Head of caudate nucleus (tissue), 42 donors: Measurements from ENCODE around the gene ADAMTS1.
A peak's percentile ranks its signal among the peaks of the same experiment; 100 is the strongest.
"Not testable (repeated sequence)": the region's sequence is repeated elsewhere in the genome, so short reads cannot be mapped to it uniquely, and the experiment has no call there.

Experiments
- DNase-seq, 42 donors: peaks; one replicate each; pipeline versions ENCODE4 v3.0.0 to v3.0.0-alpha.2; 2020 to 2021; ENCODE audit warnings: mixed read lengths in 7 of 42
- intact Hi-C: fragments of 100-400 bp; cut with DNase I; formaldehyde crosslinking; loops from one replicate; pipeline ENCODE4 v1.15.0; 2022

ADAMTS1 gene

GRCh38 chr21:26845066-26845758 is at the start of gene ADAMTS1:
Gene ADAMTS1 (minus strand): TSS chr21:26845409. CDS start chr21:26844954, 455 bp downstream.
- DNase-seq, result peak; percentile 89 to 98 (median 94)
- intact Hi-C loops, result loop anchor here (5.0 to 10.0 kb wide), 2 partner anchors 1492 to 1900 kb away; no protein-coding TSS in a partner anchor

- intact Hi-C loops, result no loop called here
- no peak for DNase-seq
Measured at GRCh38 chr21:26892151-26892550, 46.9 kb upstream of the ADAMTS1 start.

GRCh38 chr21:26888931-26889330 is 43.7 kb upstream of the ADAMTS1 start:
- no peak for DNase-seq

GRCh38 chr21:26888256-26888655 is 43.0 kb upstream of the ADAMTS1 start:
- intact Hi-C loops, result no loop called here
- no peak for DNase-seq

More at GRCh38 chr21:26888931-26889330, 43.7 kb upstream of the ADAMTS1 start:
- intact Hi-C loops, result no loop called here

GRCh38 chr21:26887251-26887650 is 42.0 kb upstream of the ADAMTS1 start:
- intact Hi-C loops, result no loop called here

GRCh38 chr21:26884436-26884835 is 39.2 kb upstream of the ADAMTS1 start:
- intact Hi-C loops, result no loop called here
- DNase-seq, result no peak

More at GRCh38 chr21:26887251-26887650, 42.0 kb upstream of the ADAMTS1 start:
- no peak for DNase-seq

- intact Hi-C loops, result no loop called here
- no peak for DNase-seq
Measured at GRCh38 chr21:26883768-26884167, 38.6 kb upstream of the ADAMTS1 start.

GRCh38 chr21:26881504-26882228 is 36.5 kb upstream of the ADAMTS1 start:
- intact Hi-C loops, result no loop called here
- no peak for DNase-seq

GRCh38 chr21:26877018-26877417 is 31.8 kb upstream of the ADAMTS1 start:
- no peak for DNase-seq
- intact Hi-C loops, result no loop called here

- no peak for DNase-seq
- intact Hi-C loops, result no loop called here
Measured at GRCh38 chr21:26874347-26874746, 29.1 kb upstream of the ADAMTS1 start.

GRCh38 chr21:26865857-26866256 is 20.6 kb upstream of the ADAMTS1 start:
- intact Hi-C loops, result no loop called here
- no peak for DNase-seq

GRCh38 chr21:26856871-26857350 is 11.7 kb upstream of the ADAMTS1 start:
- DNase-seq, intact Hi-C loops: not testable (repeated sequence)

GRCh38 chr21:26854695-26855094 is 9.5 kb upstream of the ADAMTS1 start:
- not testable (repeated sequence) for DNase-seq
- intact Hi-C loops, result loop anchor here (5.0 kb wide), 3 partner anchors 713 to 1198 kb away; no protein-coding TSS in a partner anchor

GRCh38 chr21:26852423-26852822 is 7.2 kb upstream of the ADAMTS1 start:
- intact Hi-C loops, result loop anchor here (5.0 kb wide), 3 partner anchors 715 to 1200 kb away; no protein-coding TSS in a partner anchor
- no peak for DNase-seq

GRCh38 chr21:26851109-26851944 is 6.1 kb upstream of the ADAMTS1 start:
- DNase-seq, result peak in 13 of 42 donors; percentile 16 to 59 (median 35)
- intact Hi-C loops, result loop anchor here (5.0 kb wide), 3 partner anchors 716 to 1201 kb away; no protein-coding TSS in a partner anchor

GRCh38 chr21:26850116-26850643 is 5.0 kb upstream of the ADAMTS1 start:
- intact Hi-C loops, result loop anchor here (5.0 kb wide), 3 partner anchors 717 to 1202 kb away; no protein-coding TSS in a partner anchor
- DNase-seq, result no peak

GRCh38 chr21:26849428-26850115 is 4.4 kb upstream of the ADAMTS1 start:
- intact Hi-C loops, result loop anchor here (5.0 to 10.0 kb wide), 5 partner anchors 718 to 1895 kb away; no protein-coding TSS in a partner anchor
- peak in 8 of 42 donors; percentile 34 to 71 (median 54) for DNase-seq

GRCh38 chr21:26847921-26848320 is 2.7 kb upstream of the ADAMTS1 start:
- no peak for DNase-seq
- intact Hi-C loops, result loop anchor here (5.0 to 10.0 kb wide), 2 partner anchors 1489 to 1897 kb away; no protein-coding TSS in a partner anchor
